Measurements from ENCODE around the gene AP3D1. TPM values are rescaled to one million over a fixed set of nuclear protein-coding genes. Genes with fewer than 3 reads are reported as not detected.

Gene AP3D1
- total and polyA plus RNA-seq, 9 of the 15 experiments (the other 6 are each of a cell fraction or from before 2014, with no cell fraction given), result 1.2 to 86.1 (median 35.9) TPM

GRCh38 chr19:2175742-2176141 is 24.4 kb upstream of the AP3D1 start:
- Histone ChIP-seq H3K9me3 (replicated peaks; ENCODE audit: control insufficient read depth, insufficient read depth, low read depth, low read length) (no peaks in the 10 kb centered on the region), H3K4me2 (ENCODE audit: insufficient read depth, low read length) (no peak overlapping the region), H3K27me3 (ENCODE audit: control insufficient read depth in 2 of 2, insufficient read depth in 2 of 2, low read length in 2 of 2) (no peaks in the 10 kb centered on the region), H3K4me3 (no peak overlapping the region), H3K36me3 (ENCODE audit: control insufficient read depth, insufficient read depth, low read length) (peaks cover 60% of the 10 kb centered on the region; the same call in 2 of the 3 replicates), H3K79me2 (ENCODE audit: control insufficient read depth, insufficient read depth, low read length) (peaks cover 97% of the 10 kb centered on the region), H2AFZ (ENCODE audit: low read depth, low read length) (no peak overlapping the region), H3K4me1 (replicated peaks in 1 of 2; ENCODE audit: control insufficient read depth in 2 of 2, insufficient read depth in 2 of 2, low read length in 2 of 2) (peaks cover 24 to 66% of the 10 kb centered on the region in 2 experiments), H3K9me1 (ENCODE audit: control insufficient read depth, insufficient read depth, low read length) (peaks cover 6% of the 10 kb centered on the region), H3K27ac (ENCODE audit: extremely low read depth, low read depth, low read length) (no peak overlapping the region), H3K9ac (ENCODE audit: insufficient read depth in 1 of 2, low read depth in 2 of 2, low read length in 2 of 2) (peak overlapping the region in 1 of 2 experiments; percentile 43; a peak in 2 of 4 replicates), H4K20me1 (replicated peaks; ENCODE audit: control insufficient read depth, insufficient read depth, low read length) (peaks cover 60% of the 10 kb centered on the region)
- ChIA-PET POLR2A (interaction anchor here (0.6 kb wide), 1 partner anchor 18 kb away, joined by 6 read pairs; no protein-coding TSS in a partner anchor), CTCF (ENCODE audit: low intra/inter-chr PET ratio) (no interaction called here)
- ATAC-seq (no peak), FAIRE-seq (no peak), DNase-seq (ENCODE audit: extremely low read depth in 1 of 4, low spot score in 3 of 4) (no peak)
- intact Hi-C loops (cut with micrococcal nuclease) (no loop called here), in situ Hi-C loops (cut with MboI) (no loop called here)
- 86% methylated on average over 13 of the region's 14 CpGs for WGBS (ENCODE audit: insufficient coverage, low coverage, missing lambda C conversion rate)
- BruUV-seq (replicated peaks), result no TSS peak
- TF ChIP-seq ZNF512 (tag; IDR thresholded peaks at IDR 0.05) (no peak), MTF1 (CRISPR knock-in tag; IDR thresholded peaks at IDR 0.05; ENCODE audit: borderline replicate concordance) (no peak), ZNF830 (CRISPR knock-in tag; IDR thresholded peaks at IDR 0.05) (no peak), SRSF9 (IDR thresholded peaks at IDR 0.05; ENCODE audit: borderline replicate concordance, low read depth, low read length) (no peak), TAF9B (IDR thresholded peaks at IDR 0.05; ENCODE audit: partially characterized antibody) (no peak), NFIC (IDR thresholded peaks at IDR 0.05) (no peak), ADNP (tag; IDR thresholded peaks at IDR 0.05) (no peak), KLF10 (CRISPR knock-in tag; IDR thresholded peaks at IDR 0.05) (no peak), MIER1 (IDR thresholded peaks at IDR 0.05; ENCODE audit: low read depth) (no peak), MTA1 (IDR thresholded peaks at IDR 0.05; ENCODE audit: borderline replicate concordance) (no peak), ZNF311 (CRISPR knock-in tag; IDR thresholded peaks at IDR 0.05) (no peak)
- TF ChIP-seq, protein P1, sequence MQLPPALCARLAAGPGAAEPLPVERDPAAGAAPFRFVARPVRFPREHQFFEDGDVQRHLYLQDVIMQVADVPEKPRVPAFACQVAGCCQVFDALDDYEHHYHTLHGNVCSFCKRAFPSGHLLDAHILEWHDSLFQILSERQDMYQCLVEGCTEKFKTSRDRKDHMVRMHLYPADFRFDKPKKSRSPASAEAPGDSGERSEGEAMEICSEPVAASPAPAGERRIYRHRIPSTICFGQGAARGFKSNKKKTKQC (CRISPR knock-in tag; IDR thresholded peaks at IDR 0.05), result no peak
- TF ChIP-seq, protein P2, sequence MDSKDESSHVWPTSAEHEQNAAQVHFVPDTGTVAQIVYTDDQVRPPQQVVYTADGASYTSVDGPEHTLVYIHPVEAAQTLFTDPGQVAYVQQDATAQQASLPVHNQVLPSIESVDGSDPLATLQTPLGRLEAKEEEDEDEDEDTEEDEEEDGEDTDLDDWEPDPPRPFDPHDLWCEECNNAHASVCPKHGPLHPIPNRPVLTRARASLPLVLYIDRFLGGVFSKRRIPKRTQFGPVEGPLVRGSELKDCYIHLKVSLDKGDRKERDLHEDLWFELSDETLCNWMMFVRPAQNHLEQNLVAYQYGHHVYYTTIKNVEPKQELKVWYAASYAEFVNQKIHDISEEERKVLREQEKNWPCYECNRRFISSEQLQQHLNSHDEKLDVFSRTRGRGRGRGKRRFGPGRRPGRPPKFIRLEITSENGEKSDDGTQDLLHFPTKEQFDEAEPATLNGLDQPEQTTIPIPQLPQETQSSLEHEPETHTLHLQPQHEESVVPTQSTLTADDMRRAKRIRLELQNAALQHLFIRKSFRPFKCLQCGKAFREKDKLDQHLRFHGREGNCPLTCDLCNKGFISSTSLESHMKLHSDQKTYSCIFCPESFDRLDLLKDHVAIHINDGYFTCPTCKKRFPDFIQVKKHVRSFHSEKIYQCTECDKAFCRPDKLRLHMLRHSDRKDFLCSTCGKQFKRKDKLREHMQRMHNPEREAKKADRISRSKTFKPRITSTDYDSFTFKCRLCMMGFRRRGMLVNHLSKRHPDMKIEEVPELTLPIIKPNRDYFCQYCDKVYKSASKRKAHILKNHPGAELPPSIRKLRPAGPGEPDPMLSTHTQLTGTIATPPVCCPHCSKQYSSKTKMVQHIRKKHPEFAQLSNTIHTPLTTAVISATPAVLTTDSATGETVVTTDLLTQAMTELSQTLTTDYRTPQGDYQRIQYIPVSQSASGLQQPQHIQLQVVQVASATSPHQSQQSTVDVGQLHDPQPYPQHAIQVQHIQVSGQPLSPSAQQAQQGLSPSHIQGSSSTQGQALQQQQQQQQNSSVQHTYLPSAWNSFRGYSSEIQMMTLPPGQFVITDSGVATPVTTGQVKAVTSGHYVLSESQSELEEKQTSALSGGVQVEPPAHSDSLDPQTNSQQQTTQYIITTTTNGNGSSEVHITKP (IDR thresholded peaks at IDR 0.05; ENCODE audit: partially characterized antibody), result no peak
- TF ChIP-seq, protein P3, sequence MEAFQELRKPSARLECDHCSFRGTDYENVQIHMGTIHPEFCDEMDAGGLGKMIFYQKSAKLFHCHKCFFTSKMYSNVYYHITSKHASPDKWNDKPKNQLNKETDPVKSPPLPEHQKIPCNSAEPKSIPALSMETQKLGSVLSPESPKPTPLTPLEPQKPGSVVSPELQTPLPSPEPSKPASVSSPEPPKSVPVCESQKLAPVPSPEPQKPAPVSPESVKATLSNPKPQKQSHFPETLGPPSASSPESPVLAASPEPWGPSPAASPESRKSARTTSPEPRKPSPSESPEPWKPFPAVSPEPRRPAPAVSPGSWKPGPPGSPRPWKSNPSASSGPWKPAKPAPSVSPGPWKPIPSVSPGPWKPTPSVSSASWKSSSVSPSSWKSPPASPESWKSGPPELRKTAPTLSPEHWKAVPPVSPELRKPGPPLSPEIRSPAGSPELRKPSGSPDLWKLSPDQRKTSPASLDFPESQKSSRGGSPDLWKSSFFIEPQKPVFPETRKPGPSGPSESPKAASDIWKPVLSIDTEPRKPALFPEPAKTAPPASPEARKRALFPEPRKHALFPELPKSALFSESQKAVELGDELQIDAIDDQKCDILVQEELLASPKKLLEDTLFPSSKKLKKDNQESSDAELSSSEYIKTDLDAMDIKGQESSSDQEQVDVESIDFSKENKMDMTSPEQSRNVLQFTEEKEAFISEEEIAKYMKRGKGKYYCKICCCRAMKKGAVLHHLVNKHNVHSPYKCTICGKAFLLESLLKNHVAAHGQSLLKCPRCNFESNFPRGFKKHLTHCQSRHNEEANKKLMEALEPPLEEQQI (IDR thresholded peaks at IDR 0.05), result no peak
